Activated naive CD4-positive, alpha-beta T cell treated with anti-CD3 and anti-CD28 coated beads for 36 hours (primary cell): ENCODE results near the gene FAM13C. TPM values are rescaled to one million over a fixed set of nuclear protein-coding genes. Genes with fewer than 3 reads are reported as not detected.

Experiments used
- total RNA-seq, 2 experiments: library from RNA; stranded (reverse); gene quantifications; one replicate each; pipeline ENCODE4 v1.2.3, GENCODE V29; 2021

The FAM13C gene
- total RNA-seq, 2 experiments from 2014 or later, result not detected

Other genes starting within 250 kb of the FAM13C start
- not detected for gene PHYHIPL, start 185.9 kb downstream of the FAM13C start, total RNA-seq